Naive thymus-derived CD4-positive, alpha-beta T cell (primary cell): ENCODE measurements around the gene P2RX2. TPM values are rescaled to one million over a fixed set of nuclear protein-coding genes. Genes with fewer than 3 reads are reported as not detected.

Experiments used
- ATAC-seq: fragments of 150-1000 bp; cut with Tn5 transposase; 2 replicates; pipeline ENCODE4 v1.10.0; 2021; ENCODE audit warnings: mild to moderate bottlenecking, moderate library complexity
- CTCF ChIA-PET: fragments of 350-600 bp; sonication (Branson Sonifier 250); formaldehyde crosslinking; loops from one replicate; lab custom pipeline; 2021; ENCODE audit warnings: antibody characterized with exemption; lab: Charles Lee
- POLR2A ChIA-PET: fragments of 350-600 bp; sonication (Branson Sonifier 250); formaldehyde crosslinking; loops from one replicate; lab custom pipeline; 2021; ENCODE audit warnings: antibody characterized with exemption, inconsistent platforms; lab: Charles Lee
- DNase-seq, 9 donors: peaks; one replicate each; pipeline versions ENCODE4 v3.0.0 to v3.0.0-alpha.2; 2020 to 2022; ENCODE audit warnings: mixed read lengths in 1 of 9
- H3K27ac ChIP-seq: one replicate; pipeline ENCODE4 v1.7.0; 2013; ENCODE audit warnings: mild to moderate bottlenecking, low read depth, low read length, moderate library complexity
- H3K27me3 ChIP-seq, 2 donors: one replicate each; pipeline ENCODE4 v1.7.0; 2013; ENCODE audit warnings: low read length in 2 of 2, mild to moderate bottlenecking in 2 of 2, moderate library complexity in 2 of 2; ENCODE audit not compliant: control insufficient read depth in 2 of 2, insufficient read depth in 2 of 2
- H3K36me3 ChIP-seq, 3 experiments: 1 replicate in 2 of 3; 2 replicates in 1 of 3; pipeline ENCODE4 v1.7.0; 2013; ENCODE audit warnings: low read length in 3 of 3, mild to moderate bottlenecking in 3 of 3, moderate library complexity in 1 of 3; ENCODE audit not compliant: insufficient read depth in 3 of 3, control insufficient read depth in 2 of 3
- H3K4me1 ChIP-seq, 2 donors: one replicate each; pipeline ENCODE4 v1.7.0; 2013; ENCODE audit warnings: low read length in 2 of 2, mild to moderate bottlenecking in 2 of 2, moderate library complexity in 1 of 2; ENCODE audit not compliant: control insufficient read depth in 2 of 2, insufficient read depth in 2 of 2
- H3K4me3 ChIP-seq: 2 replicates; pipeline ENCODE4 v1.7.0; 2013; ENCODE audit warnings: mild to moderate bottlenecking, low read length
- H3K9me3 ChIP-seq, 3 experiments: 1 replicate in 2 of 3; 2 replicates in 1 of 3; pipeline ENCODE4 v1.7.0; 2013; ENCODE audit warnings: low read length in 3 of 3; ENCODE audit not compliant: control insufficient read depth in 2 of 3
- H3K27ac Mint-ChIP-seq, 9 donors: one replicate each; pipeline ENCODE4 v1.8.0; 2020 to 2022; ENCODE audit warnings: mixed read lengths in 9 of 9, mild to moderate bottlenecking in 8 of 9, moderate library complexity in 5 of 9, inconsistent platforms in 2 of 9
- H3K27me3 Mint-ChIP-seq, 5 donors: one replicate each; pipeline ENCODE4 v1.8.0; 2021 to 2022; ENCODE audit warnings: mixed read lengths in 5 of 5, mild to moderate bottlenecking in 1 of 5
- H3K36me3 Mint-ChIP-seq, 5 donors: one replicate each; pipeline ENCODE4 v1.8.0; 2020 to 2022; ENCODE audit warnings: mixed read lengths in 5 of 5, mild to moderate bottlenecking in 3 of 5, inconsistent platforms in 1 of 5
- H3K4me1 Mint-ChIP-seq, 7 donors: one replicate each; pipeline ENCODE4 v1.8.0; 2020 to 2022; ENCODE audit warnings: mixed read lengths in 7 of 7, mild to moderate bottlenecking in 3 of 7, inconsistent platforms in 1 of 7
- H3K4me3 Mint-ChIP-seq, 10 donors: one replicate each; pipeline ENCODE4 v1.8.0; 2020 to 2022; ENCODE audit warnings: mild to moderate bottlenecking in 10 of 10, mixed read lengths in 10 of 10, moderate library complexity in 6 of 10, inconsistent platforms in 2 of 10
- H3K9me3 Mint-ChIP-seq, 11 donors: one replicate each; pipeline ENCODE4 v1.8.0; 2020 to 2022; ENCODE audit warnings: mixed read lengths in 11 of 11, mild to moderate bottlenecking in 4 of 11, inconsistent platforms in 1 of 11, moderate library complexity in 1 of 11
- intact Hi-C, 2 donors: fragments of 100-400 bp; cut with micrococcal nuclease; formaldehyde crosslinking; loops; one replicate each; pipeline ENCODE4 v1.15.1; 2023
- polyA plus RNA-seq, 2 donors: library from polyadenylated mRNA; unstranded; fragments of 300-500 nt; fragmentation: Illumina TruSeq; gene quantifications; one replicate each; pipeline ENCODE4 v1.2.3, GENCODE V29; 2021
- total RNA-seq, 6 experiments: library from RNA in 5 of 6; stranded (reverse) in 5 of 6; gene quantifications; 1 replicate in 5 of 6; 2 replicates in 1 of 6; pipeline ENCODE4 v1.2.3 and lab custom pipeline; 2021 to 2026

Gene P2RX2
- total and polyA plus RNA-seq, 7 experiments from 2014 or later: 0.32 TPM; not detected in 6

GRCh38 chr12:132582582-132583410, 35.8 kb upstream of the P2RX2 start:
- no peak for DNase-seq
- no peak overlapping the region for H3K27ac ChIP-seq
- no peaks in the 10 kb centered on the region for H3K4me1 ChIP-seq
- H3K27ac Mint-ChIP-seq: no peak overlapping the region
- peaks cover 2 to 20% (median 4%) of the 10 kb centered on the region in 5 donors for H3K36me3 Mint-ChIP-seq
- ChIA-PET POLR2A (interaction anchor here (0.9 kb wide), 1 partner anchor 121 kb away, joined by 3 read pairs; no protein-coding TSS in a partner anchor), CTCF (no interaction called here)
- intact Hi-C loops: no loop called here
- peaks cover 0 to 3% (median 0%) of the 10 kb centered on the region in 7 donors for H3K4me1 Mint-ChIP-seq
- H3K9me3 ChIP-seq: no peaks in the 10 kb centered on the region
- peaks cover 0 to 45% (median 0%) of the 10 kb centered on the region in 3 experiments for H3K36me3 ChIP-seq
- H3K27me3 ChIP-seq: no peaks in the 10 kb centered on the region
- no peaks in the 10 kb centered on the region for H3K27me3 Mint-ChIP-seq
- no peak overlapping the region for H3K4me3 Mint-ChIP-seq
- H3K4me3 ChIP-seq: no peak overlapping the region
- no peaks in the 10 kb centered on the region for H3K9me3 Mint-ChIP-seq
- no peak for ATAC-seq

DNA sequence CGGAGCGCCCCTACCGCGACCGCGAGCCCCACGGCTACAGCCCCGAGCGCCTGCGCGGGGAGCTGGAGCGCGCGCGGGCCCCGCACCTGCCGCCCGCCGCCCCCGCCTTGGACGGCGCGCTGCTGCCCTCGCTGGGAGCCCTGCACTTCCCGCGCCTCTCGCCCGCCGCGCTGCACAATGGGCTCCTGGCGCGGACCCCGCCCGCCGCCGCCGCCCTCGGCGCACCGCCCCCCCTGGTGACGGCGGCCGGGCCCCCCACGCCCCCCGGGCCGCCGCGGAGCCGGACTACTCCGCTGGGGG, 35.2 kb upstream of the P2RX2 start:
- H3K4me3 Mint-ChIP-seq: no peak overlapping the region
- ChIA-PET POLR2A (no interaction called here), CTCF (no interaction called here)
- Histone ChIP-seq H3K27me3 (no peaks in the 10 kb centered on the region), H3K4me3 (no peak overlapping the region), H3K9me3 (no peaks in the 10 kb centered on the region), H3K27ac (no peak overlapping the region), H3K4me1 (no peaks in the 10 kb centered on the region), H3K36me3 (peaks cover 0 to 40% (median 0%) of the 10 kb centered on the region in 3 experiments)
- H3K27ac Mint-ChIP-seq: no peak overlapping the region
- peaks cover 0 to 17% (median 4%) of the 10 kb centered on the region in 5 donors for H3K36me3 Mint-ChIP-seq
- DNase-seq (no peak), ATAC-seq (no peak)
- H3K9me3 Mint-ChIP-seq: no peaks in the 10 kb centered on the region
- intact Hi-C loops: no loop called here
- H3K4me1 Mint-ChIP-seq: peaks cover 0 to 3% (median 0%) of the 10 kb centered on the region in 7 donors
- H3K27me3 Mint-ChIP-seq: no peaks in the 10 kb centered on the region

- peaks cover 0 to 17% (median 4%) of the 10 kb centered on the region in 5 donors for H3K36me3 Mint-ChIP-seq
- Histone ChIP-seq H3K36me3 (peaks cover 0 to 36% (median 0%) of the 10 kb centered on the region in 3 experiments), H3K4me1 (no peaks in the 10 kb centered on the region), H3K9me3 (no peaks in the 10 kb centered on the region), H3K27ac (no peak overlapping the region), H3K4me3 (no peak overlapping the region), H3K27me3 (no peaks in the 10 kb centered on the region)
- no peaks in the 10 kb centered on the region for H3K27me3 Mint-ChIP-seq
- H3K27ac Mint-ChIP-seq: no peak overlapping the region
- intact Hi-C loops: no loop called here
- DNase-seq: no peak
- ATAC-seq: no peak
- no peak overlapping the region for H3K4me3 Mint-ChIP-seq
- POLR2A ChIA-PET: no interaction called here
- H3K4me1 Mint-ChIP-seq: peaks cover 0 to 3% (median 0%) of the 10 kb centered on the region in 7 donors
- CTCF ChIA-PET: no interaction called here
- H3K9me3 Mint-ChIP-seq: peaks cover 0 to 2% (median 0%) of the 10 kb centered on the region in 11 donors
These were observed 34.8 kb upstream of the P2RX2 start for GRCh38 chr12:132583736-132584135.

- intact Hi-C loops: no loop called here
- Mint-ChIP-seq H3K27ac (peak overlapping the region in 1 of 9 donors; percentile 43), H3K36me3 (peaks cover 0 to 13% (median 4%) of the 10 kb centered on the region in 5 donors), H3K4me1 (no peaks in the 10 kb centered on the region), H3K9me3 (peaks cover 0 to 2% (median 0%) of the 10 kb centered on the region in 11 donors), H3K27me3 (no peaks in the 10 kb centered on the region), H3K4me3 (no peak overlapping the region)
- DNase-seq (no peak), ATAC-seq (no peak)
- ChIA-PET CTCF (no interaction called here), POLR2A (no interaction called here)
- Histone ChIP-seq H3K27me3 (no peaks in the 10 kb centered on the region), H3K4me3 (no peak overlapping the region), H3K9me3 (no peaks in the 10 kb centered on the region), H3K4me1 (no peaks in the 10 kb centered on the region), H3K36me3 (peaks cover 0 to 29% (median 0%) of the 10 kb centered on the region in 3 experiments), H3K27ac (no peak overlapping the region)
These were observed 34.1 kb upstream of the P2RX2 start for GRCh38 chr12:132584429-132584828.

- CTCF ChIA-PET: no interaction called here
- Mint-ChIP-seq H3K27me3 (no peaks in the 10 kb centered on the region), H3K9me3 (peaks cover 0 to 2% (median 0%) of the 10 kb centered on the region in 11 donors), H3K27ac (no peak overlapping the region), H3K4me3 (no peak overlapping the region), H3K36me3 (peaks cover 0 to 8% (median 4%) of the 10 kb centered on the region in 5 donors), H3K4me1 (no peaks in the 10 kb centered on the region)
- intact Hi-C loops: no loop called here
- Histone ChIP-seq H3K27me3 (no peaks in the 10 kb centered on the region), H3K36me3 (peaks cover 0 to 25% (median 0%) of the 10 kb centered on the region in 3 experiments), H3K4me3 (no peak overlapping the region), H3K4me1 (no peaks in the 10 kb centered on the region), H3K9me3 (no peaks in the 10 kb centered on the region), H3K27ac (no peak overlapping the region)
- no peak for DNase-seq
- POLR2A ChIA-PET: no interaction called here
- no peak for ATAC-seq
These were observed 33.4 kb upstream of the P2RX2 start for GRCh38 chr12:132585177-132585576.

DNA sequence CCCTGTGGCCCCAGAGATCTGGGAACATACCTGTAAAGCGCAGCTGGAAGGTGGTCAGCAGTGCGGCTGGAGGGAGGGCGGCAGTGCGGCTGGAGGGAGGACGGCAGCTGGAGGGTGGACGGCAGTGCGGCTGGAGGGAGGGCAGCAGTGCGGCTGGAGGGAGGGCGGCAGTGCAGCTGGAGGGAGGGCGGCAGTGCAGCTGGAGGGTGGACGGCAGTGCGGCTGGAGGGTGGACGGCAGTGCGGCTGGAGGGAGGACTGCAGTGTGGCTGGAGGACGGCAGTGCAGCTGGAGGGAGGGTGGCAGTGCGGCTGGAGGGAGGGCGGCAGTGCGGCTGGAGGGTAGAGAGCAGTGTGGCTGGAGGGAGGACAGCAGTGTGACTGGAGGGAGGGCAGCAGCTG, 31.6 kb upstream of the P2RX2 start:
- Histone ChIP-seq H3K9me3 (no peaks in the 10 kb centered on the region), H3K4me3 (no peak overlapping the region), H3K27ac (no peak overlapping the region), H3K27me3 (no peaks in the 10 kb centered on the region), H3K4me1 (no peaks in the 10 kb centered on the region), H3K36me3 (peaks cover 0 to 9% (median 0%) of the 10 kb centered on the region in 3 experiments)
- intact Hi-C loops: no loop called here
- CTCF ChIA-PET: no interaction called here
- POLR2A ChIA-PET: no interaction called here
- Mint-ChIP-seq H3K4me1 (no peaks in the 10 kb centered on the region), H3K36me3 (peaks cover 0 to 4% (median 4%) of the 10 kb centered on the region in 5 donors), H3K27me3 (no peaks in the 10 kb centered on the region), H3K9me3 (peaks cover 0 to 2% (median 0%) of the 10 kb centered on the region in 11 donors), H3K4me3 (no peak overlapping the region), H3K27ac (no peak overlapping the region)
- ATAC-seq (no peak), DNase-seq (no peak)
